Peyer's patch (tissue), 4 donors: ENCODE measurements around the gene TBX15.

ENCODE experiments used
- CTCF ChIP-seq, 6 experiments: fragments of 450-650 bp in 4 of 6; fragments of 200-600 bp in 2 of 6; sonication (generic) in 1 of 6; IDR thresholded peaks; one replicate each; pipeline ENCODE4 v1.5.1; 2017 to 2019; ENCODE audit warnings: antibody characterized with exemption in 6 of 6, mild to moderate bottlenecking in 3 of 6, moderate library complexity in 1 of 6
- POLR2A ChIP-seq, 2 donors: fragments of 450-650 bp; IDR thresholded peaks; one replicate each; pipeline ENCODE4 v1.5.1; 2017; ENCODE audit warnings: antibody characterized with exemption in 2 of 2, mild to moderate bottlenecking in 2 of 2, moderate library complexity in 2 of 2

GRCh38 chr1:118884946-118885345, 103.2 kb downstream of the TBX15 start:
- no peak for TF ChIP-seq POLR2A (IDR thresholded peaks at IDR 0.05)
- TF ChIP-seq CTCF (IDR thresholded peaks at IDR 0.05) = no peak
